Osteoblast (primary cell): ENCODE measurements around the gene CDH26. TPM values are rescaled to one million over a fixed set of nuclear protein-coding genes. Genes with fewer than 3 reads are reported as not detected.

Source experiments
- DNase-seq: peaks from one replicate; pipeline ENCODE4 v3.0.0; 2011; ENCODE audit warnings: low spot score, mixed read lengths; ENCODE audit not compliant: insufficient read length; ENCODE audit errors: missing footprints
- H2AFZ ChIP-seq: 2 replicates; pipeline ENCODE4 v1.6.0; 2011; ENCODE audit warnings: mild to moderate bottlenecking, low read length
- H3K27ac ChIP-seq: 2 replicates; pipeline ENCODE4 v1.5.1; 2011; ENCODE audit warnings: mild to moderate bottlenecking, low read depth, low read length, moderate library complexity
- H3K27me3 ChIP-seq: 2 replicates; pipeline ENCODE4 v1.6.0; 2012; ENCODE audit warnings: mild to moderate bottlenecking, control low read depth, inconsistent platforms, low read length, moderate library complexity; ENCODE audit not compliant: insufficient read depth
- H3K36me3 ChIP-seq: 2 replicates; pipeline ENCODE4 v1.5.1; 2011; ENCODE audit warnings: mild to moderate bottlenecking, low read length, control low read depth, moderate library complexity; ENCODE audit not compliant: insufficient read depth
- H3K4me1 ChIP-seq: 2 replicates; pipeline ENCODE4 v1.5.1; 2011; ENCODE audit warnings: mild to moderate bottlenecking, low read length, control low read depth, moderate library complexity; ENCODE audit not compliant: insufficient read depth
- H3K4me2 ChIP-seq: 2 replicates; pipeline ENCODE4 v1.6.0; 2011; ENCODE audit warnings: mild to moderate bottlenecking, low read length; ENCODE audit not compliant: insufficient read depth
- H3K4me3 ChIP-seq: fragments of 200-600 bp; sonication (generic); 3 replicates; pipeline ENCODE4 v1.5.1; 2012; ENCODE audit warnings: mild to moderate bottlenecking, low read length, inconsistent platforms; ENCODE audit not compliant: insufficient read depth
- H3K79me2 ChIP-seq: 2 replicates; pipeline ENCODE4 v1.6.0; 2012; ENCODE audit warnings: mild to moderate bottlenecking, low read length, control low read depth, inconsistent platforms; ENCODE audit not compliant: insufficient read depth
- H3K9me3 ChIP-seq: 2 replicates; pipeline ENCODE4 v1.5.1; 2011; ENCODE audit warnings: low read depth, low read length, control low read depth
- H4K20me1 ChIP-seq: 2 replicates; pipeline ENCODE4 v1.6.0; 2012; ENCODE audit warnings: mild to moderate bottlenecking, low read length, control low read depth; ENCODE audit not compliant: insufficient read depth
- total RNA-seq: library from RNA; depleted of rRNA; stranded (reverse); fragments of >200 nt; gene quantifications from 2 replicates; pipeline ENCODE4 v1.2.3, GENCODE V29; 2012
- TF ChIP-seq, protein P1 (sequence below): IDR thresholded peaks from 2 replicates; pipeline ENCODE4 v1.5.1; 2011; ENCODE audit warnings: mild to moderate bottlenecking, low read depth, low read length, moderate library complexity; ENCODE audit errors: extremely low read depth

CDH26 gene
- total RNA-seq, 1 donor = under 0.01 TPM

DNA sequence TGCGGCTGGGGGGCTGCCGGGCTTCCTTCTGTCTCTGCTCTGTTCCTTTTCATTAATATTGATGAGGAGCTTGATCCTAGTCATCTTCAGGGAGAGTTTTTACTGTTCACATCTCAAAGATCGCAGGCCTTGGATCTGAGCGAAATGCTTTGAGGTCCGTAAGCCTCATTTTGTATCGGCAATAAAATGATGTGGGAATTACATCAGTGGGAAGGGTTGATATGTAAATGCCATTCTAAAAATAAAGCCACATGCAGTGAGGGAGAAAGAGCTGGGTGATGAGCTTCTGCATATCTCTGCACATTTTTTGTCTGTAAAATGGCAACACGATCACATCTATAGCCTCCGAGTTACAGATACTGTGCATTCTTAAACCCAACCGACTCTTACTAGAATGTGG, 24.9 kb downstream of the CDH26 start:
- TF ChIP-seq, protein P1, sequence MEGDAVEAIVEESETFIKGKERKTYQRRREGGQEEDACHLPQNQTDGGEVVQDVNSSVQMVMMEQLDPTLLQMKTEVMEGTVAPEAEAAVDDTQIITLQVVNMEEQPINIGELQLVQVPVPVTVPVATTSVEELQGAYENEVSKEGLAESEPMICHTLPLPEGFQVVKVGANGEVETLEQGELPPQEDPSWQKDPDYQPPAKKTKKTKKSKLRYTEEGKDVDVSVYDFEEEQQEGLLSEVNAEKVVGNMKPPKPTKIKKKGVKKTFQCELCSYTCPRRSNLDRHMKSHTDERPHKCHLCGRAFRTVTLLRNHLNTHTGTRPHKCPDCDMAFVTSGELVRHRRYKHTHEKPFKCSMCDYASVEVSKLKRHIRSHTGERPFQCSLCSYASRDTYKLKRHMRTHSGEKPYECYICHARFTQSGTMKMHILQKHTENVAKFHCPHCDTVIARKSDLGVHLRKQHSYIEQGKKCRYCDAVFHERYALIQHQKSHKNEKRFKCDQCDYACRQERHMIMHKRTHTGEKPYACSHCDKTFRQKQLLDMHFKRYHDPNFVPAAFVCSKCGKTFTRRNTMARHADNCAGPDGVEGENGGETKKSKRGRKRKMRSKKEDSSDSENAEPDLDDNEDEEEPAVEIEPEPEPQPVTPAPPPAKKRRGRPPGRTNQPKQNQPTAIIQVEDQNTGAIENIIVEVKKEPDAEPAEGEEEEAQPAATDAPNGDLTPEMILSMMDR = no peak

DNA sequence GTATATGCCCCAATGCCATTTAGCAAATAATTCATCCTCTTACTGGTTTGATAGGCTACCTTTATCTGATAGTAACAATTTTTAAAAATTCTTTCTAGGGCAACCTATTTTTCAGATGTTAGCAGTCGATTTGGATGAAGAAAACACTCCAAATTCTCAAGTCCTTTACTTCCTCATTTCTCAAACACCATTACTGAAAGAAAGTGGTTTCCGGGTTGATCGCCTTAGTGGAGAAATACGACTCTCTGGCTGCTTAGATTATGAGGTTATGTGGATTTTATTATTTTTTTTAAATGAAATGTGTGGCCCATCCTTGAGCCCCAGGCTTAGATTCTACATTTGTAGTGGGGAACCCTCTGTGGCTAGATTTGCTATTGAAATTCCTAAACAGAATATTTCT, 26.3 kb downstream of the CDH26 start:
- no peaks in the 10 kb centered on the region for H4K20me1 ChIP-seq
- no peaks in the 10 kb centered on the region for H3K9me3 ChIP-seq
- no peak for DNase-seq
- no peak overlapping the region for H2AFZ ChIP-seq
- H3K4me3 ChIP-seq = no peak overlapping the region
- no peaks in the 10 kb centered on the region for H3K36me3 ChIP-seq
- H3K27ac ChIP-seq = no peak overlapping the region
- H3K27me3 ChIP-seq = no peaks in the 10 kb centered on the region
- H3K4me2 ChIP-seq = no peak overlapping the region
- H3K4me1 ChIP-seq = no peaks in the 10 kb centered on the region
- TF ChIP-seq, protein P1 = no peak
- H3K79me2 ChIP-seq = no peaks in the 10 kb centered on the region

More for the DNA sequence above, 24.9 kb downstream of the CDH26 start:
- no peak overlapping the region for H3K4me3 ChIP-seq
- no peak overlapping the region for H3K27ac ChIP-seq
- DNase-seq = no peak
- no peaks in the 10 kb centered on the region for H4K20me1 ChIP-seq
- no peak overlapping the region for H2AFZ ChIP-seq
- H3K4me2 ChIP-seq = no peak overlapping the region
- H3K79me2 ChIP-seq = no peaks in the 10 kb centered on the region
- no peaks in the 10 kb centered on the region for H3K36me3 ChIP-seq
- no peaks in the 10 kb centered on the region for H3K9me3 ChIP-seq
- H3K27me3 ChIP-seq = no peaks in the 10 kb centered on the region
- no peaks in the 10 kb centered on the region for H3K4me1 ChIP-seq

- TF ChIP-seq, protein P1 = no peak
- Histone ChIP-seq H3K4me1 (no peaks in the 10 kb centered on the region), H4K20me1 (no peaks in the 10 kb centered on the region), H3K9me3 (no peaks in the 10 kb centered on the region), H3K4me3 (no peak overlapping the region), H2AFZ (no peak overlapping the region), H3K79me2 (no peaks in the 10 kb centered on the region), H3K36me3 (no peaks in the 10 kb centered on the region), H3K27me3 (no peaks in the 10 kb centered on the region), H3K4me2 (no peak overlapping the region), H3K27ac (no peak overlapping the region)
- DNase-seq = no peak
These were observed 26.9 kb downstream of the CDH26 start for GRCh38 chr20:59985164-59985563.

GRCh38 chr20:59985864-59986263, 27.6 kb downstream of the CDH26 start:
- Histone ChIP-seq H3K27ac (no peak overlapping the region), H3K79me2 (no peaks in the 10 kb centered on the region), H3K36me3 (no peaks in the 10 kb centered on the region), H3K9me3 (no peaks in the 10 kb centered on the region), H4K20me1 (no peaks in the 10 kb centered on the region), H3K27me3 (no peaks in the 10 kb centered on the region), H3K4me2 (no peak overlapping the region), H2AFZ (no peak overlapping the region), H3K4me1 (no peaks in the 10 kb centered on the region), H3K4me3 (no peak overlapping the region)
- DNase-seq = no peak
- TF ChIP-seq, protein P1 = no peak
